IMR-90 (cell line): ENCODE measurements around the gene MLLT10.

Source experiments
- CEBPB ChIP-seq: IDR thresholded peaks from 2 replicates; pipeline ENCODE4 v1.6.1; 2012; ENCODE audit warnings: low read depth, low read length, improper control_type of control experiment
- CHD1 ChIP-seq: IDR thresholded peaks from 2 replicates; pipeline ENCODE4 v1.6.1; 2012; ENCODE audit warnings: low read depth, low read length, improper control_type of control experiment
- FOS ChIP-seq: fragments of 150-350 bp; IDR thresholded peaks from 2 replicates; pipeline ENCODE4 v1.6.1; 2016; ENCODE audit warnings: low read depth, low read length
- MAFK ChIP-seq: IDR thresholded peaks from 2 replicates; pipeline ENCODE4 v1.6.1; 2012; ENCODE audit warnings: low read depth, low read length, improper control_type of control experiment
- MAZ ChIP-seq: IDR thresholded peaks from 2 replicates; pipeline ENCODE4 v1.6.1; 2012; ENCODE audit warnings: low read depth, mild to moderate bottlenecking, low read length, improper control_type of control experiment, moderate library complexity, borderline replicate concordance
- POLR2A ChIP-seq: IDR thresholded peaks from 2 replicates; pipeline ENCODE4 v1.6.1; 2012; ENCODE audit warnings: mild to moderate bottlenecking, low read depth, low read length
- RCOR1 ChIP-seq: IDR thresholded peaks from 2 replicates; pipeline ENCODE4 v1.6.1; 2012; ENCODE audit warnings: mild to moderate bottlenecking, low read length, improper control_type of control experiment; ENCODE audit not compliant: insufficient replicate concordance
- TF ChIP-seq, protein P1 (sequence below): conservative IDR thresholded peaks from 2 replicates; pipeline ENCODE4 v1.5.1; 2012; ENCODE audit warnings: mild to moderate bottlenecking, low read depth, low read length, improper control_type of control experiment

DNA sequence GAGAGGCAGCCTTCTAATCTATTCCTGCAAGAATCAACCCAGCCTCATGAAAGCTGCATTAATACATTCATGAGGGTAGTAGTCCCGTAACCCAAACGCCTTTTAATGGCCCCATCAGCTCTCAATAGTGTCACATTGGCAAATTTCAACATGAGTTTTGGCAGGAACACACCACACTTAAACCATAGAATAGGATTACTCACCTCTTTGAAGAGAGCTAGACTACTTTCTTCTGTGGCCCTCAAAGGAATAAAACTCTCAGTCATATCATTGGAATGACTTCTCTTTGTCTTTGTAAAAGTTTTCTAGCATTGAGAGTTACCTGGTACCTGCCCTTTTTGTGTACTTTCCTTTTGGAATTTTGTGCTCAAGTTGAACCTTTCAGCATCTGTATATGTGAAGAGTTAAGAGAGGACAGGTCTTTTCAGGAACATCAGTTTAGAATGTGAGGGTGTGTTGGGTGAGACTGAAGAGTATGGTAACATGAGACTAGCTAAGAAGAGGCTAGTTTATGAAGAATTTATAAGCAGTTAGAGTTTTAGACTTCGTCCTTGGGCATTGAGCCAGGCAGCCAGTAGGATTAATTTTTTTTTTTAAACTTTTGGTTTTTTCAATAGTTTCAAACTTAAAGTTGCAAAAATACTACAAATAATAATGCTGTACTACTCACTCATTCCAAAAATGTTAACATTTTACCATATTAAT, 92.6 kb downstream of the MLLT10 start:
- TF ChIP-seq CEBPB = no peak
- TF ChIP-seq, protein P1, sequence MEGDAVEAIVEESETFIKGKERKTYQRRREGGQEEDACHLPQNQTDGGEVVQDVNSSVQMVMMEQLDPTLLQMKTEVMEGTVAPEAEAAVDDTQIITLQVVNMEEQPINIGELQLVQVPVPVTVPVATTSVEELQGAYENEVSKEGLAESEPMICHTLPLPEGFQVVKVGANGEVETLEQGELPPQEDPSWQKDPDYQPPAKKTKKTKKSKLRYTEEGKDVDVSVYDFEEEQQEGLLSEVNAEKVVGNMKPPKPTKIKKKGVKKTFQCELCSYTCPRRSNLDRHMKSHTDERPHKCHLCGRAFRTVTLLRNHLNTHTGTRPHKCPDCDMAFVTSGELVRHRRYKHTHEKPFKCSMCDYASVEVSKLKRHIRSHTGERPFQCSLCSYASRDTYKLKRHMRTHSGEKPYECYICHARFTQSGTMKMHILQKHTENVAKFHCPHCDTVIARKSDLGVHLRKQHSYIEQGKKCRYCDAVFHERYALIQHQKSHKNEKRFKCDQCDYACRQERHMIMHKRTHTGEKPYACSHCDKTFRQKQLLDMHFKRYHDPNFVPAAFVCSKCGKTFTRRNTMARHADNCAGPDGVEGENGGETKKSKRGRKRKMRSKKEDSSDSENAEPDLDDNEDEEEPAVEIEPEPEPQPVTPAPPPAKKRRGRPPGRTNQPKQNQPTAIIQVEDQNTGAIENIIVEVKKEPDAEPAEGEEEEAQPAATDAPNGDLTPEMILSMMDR = no peak
- TF ChIP-seq MAFK = peak; percentile 10; the same call in 1 of the 2 replicates
- TF ChIP-seq POLR2A = no peak
- no peak for TF ChIP-seq CHD1
- TF ChIP-seq MAZ = no peak
- no peak for TF ChIP-seq FOS
- no peak for TF ChIP-seq RCOR1
